ENCODE data around the gene RBM42. TPM values are rescaled to one million over a fixed set of nuclear protein-coding genes. Genes with fewer than 3 reads are reported as not detected.
A peak's percentile ranks its signal among the peaks of the same experiment; 100 is the strongest.

Gene RBM42
- total and polyA plus RNA-seq, 2 of the 13 experiments (the other 11 are each of a cell fraction or from before 2014, with no cell fraction given) = 27.2 to 55.3 TPM

DNA sequence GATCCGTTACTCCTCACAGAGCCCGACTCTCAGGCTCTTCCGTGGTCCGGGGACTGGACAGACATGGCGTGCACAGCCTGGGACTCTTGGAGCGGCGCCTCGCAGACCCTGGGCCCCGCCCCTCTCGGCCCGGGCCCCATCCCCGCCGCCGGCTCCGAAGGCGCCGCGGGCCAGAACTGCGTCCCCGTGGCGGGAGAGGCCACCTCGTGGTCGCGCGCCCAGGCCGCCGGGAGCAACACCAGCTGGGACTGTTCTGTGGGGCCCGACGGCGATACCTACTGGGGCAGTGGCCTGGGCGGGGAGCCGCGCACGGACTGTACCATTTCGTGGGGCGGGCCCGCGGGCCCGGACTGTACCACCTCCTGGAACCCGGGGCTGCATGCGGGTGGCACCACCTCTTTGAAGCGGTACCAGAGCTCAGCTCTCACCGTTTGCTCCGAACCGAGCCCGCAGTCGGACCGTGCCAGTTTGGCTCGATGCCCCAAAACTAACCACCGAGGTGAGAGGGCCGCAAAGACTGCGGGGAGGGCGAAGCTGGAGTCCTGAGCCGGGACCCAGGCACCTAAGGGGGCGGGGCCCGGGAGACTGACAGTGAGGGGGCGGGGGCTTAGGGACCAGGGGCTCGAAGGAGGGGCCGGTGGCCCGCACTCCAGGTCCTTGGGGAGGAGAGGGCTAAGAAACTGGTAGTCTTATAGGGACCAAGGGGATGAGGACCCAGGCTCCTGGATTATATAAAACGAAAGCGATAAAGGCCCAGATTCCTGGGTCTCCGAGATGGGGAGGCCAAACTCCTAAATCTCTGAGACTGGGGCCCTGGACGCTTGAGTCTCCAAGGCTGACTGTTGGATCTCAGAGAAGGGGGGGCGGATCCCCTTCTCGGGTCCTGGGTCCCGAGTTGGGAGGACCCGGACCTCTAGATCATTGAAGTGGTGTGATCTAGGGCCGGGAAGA, 14.7 kb downstream of the RBM42 start (continued):
- no peak for TF ChIP-seq ZC3H4 (CRISPR knock-in tag; IDR thresholded peaks at IDR 0.05; ENCODE audit: borderline replicate concordance)
- no peak for TF ChIP-seq ZNF383 (CRISPR knock-in tag; IDR thresholded peaks at IDR 0.05; ENCODE audit: borderline replicate concordance)
- TF ChIP-seq, protein P1, sequence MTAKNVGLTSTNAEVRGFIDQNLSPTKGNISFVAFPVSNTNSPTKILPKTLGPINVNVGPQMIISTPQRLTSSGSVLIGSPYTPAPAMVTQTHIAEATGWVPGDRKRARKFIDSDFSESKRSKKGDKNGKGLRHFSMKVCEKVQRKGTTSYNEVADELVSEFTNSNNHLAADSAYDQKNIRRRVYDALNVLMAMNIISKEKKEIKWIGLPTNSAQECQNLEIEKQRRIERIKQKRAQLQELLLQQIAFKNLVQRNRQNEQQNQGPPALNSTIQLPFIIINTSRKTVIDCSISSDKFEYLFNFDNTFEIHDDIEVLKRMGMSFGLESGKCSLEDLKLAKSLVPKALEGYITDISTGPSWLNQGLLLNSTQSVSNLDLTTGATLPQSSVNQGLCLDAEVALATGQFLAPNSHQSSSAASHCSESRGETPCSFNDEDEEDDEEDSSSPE (CRISPR knock-in tag; IDR thresholded peaks at IDR 0.05) = peak; percentile 90
- peak; percentile 86 for TF ChIP-seq ZNF772 (CRISPR knock-in tag; IDR thresholded peaks at IDR 0.05)
- TF ChIP-seq POLR2AphosphoS2 (IDR thresholded peaks at IDR 0.05; ENCODE audit: low read depth, low read length) = no peak
- TF ChIP-seq PCBP2 (optimal IDR thresholded peaks at IDR 0.05; ENCODE audit: low read depth, low read length, poor library complexity, severe bottlenecking) = no peak
- TF ChIP-seq, protein P2, sequence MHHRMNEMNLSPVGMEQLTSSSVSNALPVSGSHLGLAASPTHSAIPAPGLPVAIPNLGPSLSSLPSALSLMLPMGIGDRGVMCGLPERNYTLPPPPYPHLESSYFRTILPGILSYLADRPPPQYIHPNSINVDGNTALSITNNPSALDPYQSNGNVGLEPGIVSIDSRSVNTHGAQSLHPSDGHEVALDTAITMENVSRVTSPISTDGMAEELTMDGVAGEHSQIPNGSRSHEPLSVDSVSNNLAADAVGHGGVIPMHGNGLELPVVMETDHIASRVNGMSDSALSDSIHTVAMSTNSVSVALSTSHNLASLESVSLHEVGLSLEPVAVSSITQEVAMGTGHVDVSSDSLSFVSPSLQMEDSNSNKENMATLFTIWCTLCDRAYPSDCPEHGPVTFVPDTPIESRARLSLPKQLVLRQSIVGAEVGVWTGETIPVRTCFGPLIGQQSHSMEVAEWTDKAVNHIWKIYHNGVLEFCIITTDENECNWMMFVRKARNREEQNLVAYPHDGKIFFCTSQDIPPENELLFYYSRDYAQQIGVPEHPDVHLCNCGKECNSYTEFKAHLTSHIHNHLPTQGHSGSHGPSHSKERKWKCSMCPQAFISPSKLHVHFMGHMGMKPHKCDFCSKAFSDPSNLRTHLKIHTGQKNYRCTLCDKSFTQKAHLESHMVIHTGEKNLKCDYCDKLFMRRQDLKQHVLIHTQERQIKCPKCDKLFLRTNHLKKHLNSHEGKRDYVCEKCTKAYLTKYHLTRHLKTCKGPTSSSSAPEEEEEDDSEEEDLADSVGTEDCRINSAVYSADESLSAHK (CRISPR knock-in tag; IDR thresholded peaks at IDR 0.05; ENCODE audit: borderline replicate concordance) = no peak
- TF ChIP-seq POLR2G (IDR thresholded peaks at IDR 0.05; ENCODE audit: low read depth, low read length) = peak; percentile 85
- TF ChIP-seq RFX1 (IDR thresholded peaks at IDR 0.05) = no peak
- TF ChIP-seq SMYD3 (CRISPR knock-in tag; IDR thresholded peaks at IDR 0.05) = no peak; the same call in 1 of the 2 replicates
- TF ChIP-seq ZFX (CRISPR knock-in tag; IDR thresholded peaks at IDR 0.05; ENCODE audit: low read depth) = peak; percentile 92
- TF ChIP-seq ELF3 (CRISPR knock-in tag; IDR thresholded peaks at IDR 0.05) = peak; percentile 67
- no peak for TF ChIP-seq ZNF136 (CRISPR knock-in tag; IDR thresholded peaks at IDR 0.05; ENCODE audit: low read depth)
- TF ChIP-seq ZNF792 (CRISPR knock-in tag; IDR thresholded peaks at IDR 0.05) = 0 out of 2 replicates have a peak, but pooled peaks have one; percentile 39
- TF ChIP-seq XBP1 (CRISPR knock-in tag; IDR thresholded peaks at IDR 0.05) = no peak
- TF ChIP-seq, protein P3, sequence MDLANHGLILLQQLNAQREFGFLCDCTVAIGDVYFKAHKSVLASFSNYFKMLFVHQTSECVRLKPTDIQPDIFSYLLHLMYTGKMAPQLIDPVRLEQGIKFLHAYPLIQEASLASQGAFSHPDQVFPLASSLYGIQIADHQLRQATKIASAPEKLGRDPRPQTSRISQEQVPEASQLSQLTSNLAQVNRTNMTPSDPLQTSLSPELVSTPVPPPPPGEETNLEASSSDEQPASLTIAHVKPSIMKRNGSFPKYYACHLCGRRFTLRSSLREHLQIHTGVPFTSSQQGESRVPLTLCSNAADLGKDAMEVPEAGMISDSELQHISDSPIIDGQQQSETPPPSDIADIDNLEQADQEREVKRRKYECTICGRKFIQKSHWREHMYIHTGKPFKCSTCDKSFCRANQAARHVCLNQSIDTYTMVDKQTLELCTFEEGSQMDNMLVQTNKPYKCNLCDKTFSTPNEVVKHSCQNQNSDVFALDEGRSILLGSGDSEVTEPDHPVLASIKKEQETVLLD (CRISPR knock-in tag; IDR thresholded peaks at IDR 0.05; ENCODE audit: low read depth) = peak; percentile 71; the same call in 1 of the 2 replicates
- TF ChIP-seq ZSCAN31 (CRISPR knock-in tag; IDR thresholded peaks at IDR 0.05; ENCODE audit: low read depth) = peak; percentile 88
- TF ChIP-seq PRMT3 (CRISPR knock-in tag; IDR thresholded peaks at IDR 0.05; ENCODE audit: borderline replicate concordance, low read depth) = peak; percentile 82; the same call in 1 of the 2 replicates
- no peak for TF ChIP-seq SCMH1 (CRISPR knock-in tag; IDR thresholded peaks at IDR 0.05; ENCODE audit: borderline replicate concordance)
- no peak for TF ChIP-seq SNAI1 (CRISPR knock-in tag; IDR thresholded peaks at IDR 0.05; ENCODE audit: borderline replicate concordance)
- TF ChIP-seq MTA3 (CRISPR knock-in tag; IDR thresholded peaks at IDR 0.05) = no peak
- TF ChIP-seq ARID2 (CRISPR knock-in tag; IDR thresholded peaks at IDR 0.05; ENCODE audit: borderline replicate concordance) = no peak
- no peak for TF ChIP-seq NCOR1 (IDR thresholded peaks at IDR 0.05; ENCODE audit: borderline replicate concordance, low read length)
- TF ChIP-seq ZNF720 (CRISPR knock-in tag; IDR thresholded peaks at IDR 0.05) = no peak
- TF ChIP-seq ESRRA (CRISPR knock-in tag; IDR thresholded peaks at IDR 0.05; ENCODE audit: low read depth) = no peak; the same call in 1 of the 2 replicates
- peak; percentile 69 for TF ChIP-seq ERF (CRISPR knock-in tag; IDR thresholded peaks at IDR 0.05)
